GM18508 (cell line): Measurements from ENCODE around the gene GOLGA7B.
"Not testable (repeated sequence)": the region's sequence is repeated elsewhere in the genome, so short reads cannot be mapped to it uniquely, and the experiment has no call there.

Source experiments
- ATAC-seq: cut with Tn5 transposase; IDR thresholded peaks from one replicate; pipeline ENCODE4 v1.9.1; 2021; ENCODE audit warnings: moderate number of reproducible peaks; ENCODE audit not compliant: insufficient read depth, unreplicated experiment

GOLGA7B gene

DNA sequence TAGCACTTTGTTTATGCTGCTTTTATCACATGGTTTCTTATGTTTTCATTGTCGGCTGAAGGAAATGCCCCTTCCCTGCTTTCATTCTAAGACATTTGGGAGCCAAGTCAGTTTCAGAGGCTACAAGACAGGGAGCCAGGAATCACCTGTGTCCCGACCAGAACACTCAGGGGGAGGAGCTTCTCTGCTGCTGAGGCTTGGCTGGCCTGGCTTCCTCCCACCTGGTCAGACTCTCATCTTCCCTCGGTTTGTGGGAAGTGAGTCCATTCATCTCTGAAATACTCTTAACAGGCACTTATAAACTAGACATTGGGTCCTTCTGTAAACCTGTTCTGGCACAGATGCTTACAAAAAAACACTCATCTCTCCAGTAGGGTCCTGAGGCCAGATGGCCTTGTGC lies 19.6 kb upstream of the GOLGA7B start:
- ATAC-seq: no peak

DNA sequence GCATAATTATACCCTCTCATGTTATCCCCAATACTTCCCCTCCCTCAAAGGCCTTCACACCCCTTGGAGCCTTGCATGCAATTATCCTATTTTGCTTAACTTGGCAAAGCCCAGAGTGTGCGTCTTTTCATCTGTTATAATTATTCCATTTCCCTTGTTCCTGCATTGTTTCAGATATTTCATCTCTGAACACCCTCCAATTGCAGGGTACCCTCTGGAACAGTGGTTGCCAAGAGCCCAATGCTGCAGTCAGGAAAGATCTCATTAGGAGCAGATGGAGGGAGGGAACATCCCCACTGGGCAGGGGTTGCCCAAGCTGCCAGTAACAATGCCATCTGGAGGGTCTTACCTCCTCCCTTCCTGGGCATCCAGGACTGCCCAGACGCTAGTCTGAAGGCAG lies 18.4 kb upstream of the GOLGA7B start:
- no peak for ATAC-seq

DNA sequence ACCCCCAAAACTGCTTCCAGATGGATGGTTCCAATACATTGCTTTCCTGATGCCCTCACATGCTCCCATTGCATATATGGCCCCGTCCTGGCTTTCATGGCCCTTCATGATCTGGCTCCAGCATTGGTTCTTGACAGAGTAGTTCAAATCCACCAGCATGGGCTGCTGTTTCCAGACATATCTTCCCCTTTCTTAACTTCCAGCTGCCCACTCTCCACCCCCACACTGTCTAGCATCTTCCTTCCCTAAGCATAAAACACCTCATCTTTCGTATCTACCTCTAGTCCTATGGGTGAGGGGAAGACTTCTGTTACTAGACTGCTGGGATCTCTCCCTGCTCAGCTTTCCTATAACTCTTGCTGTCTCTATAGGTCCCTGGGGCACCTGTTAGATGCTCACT lies 13.2 kb upstream of the GOLGA7B start:
- ATAC-seq: no peak

DNA sequence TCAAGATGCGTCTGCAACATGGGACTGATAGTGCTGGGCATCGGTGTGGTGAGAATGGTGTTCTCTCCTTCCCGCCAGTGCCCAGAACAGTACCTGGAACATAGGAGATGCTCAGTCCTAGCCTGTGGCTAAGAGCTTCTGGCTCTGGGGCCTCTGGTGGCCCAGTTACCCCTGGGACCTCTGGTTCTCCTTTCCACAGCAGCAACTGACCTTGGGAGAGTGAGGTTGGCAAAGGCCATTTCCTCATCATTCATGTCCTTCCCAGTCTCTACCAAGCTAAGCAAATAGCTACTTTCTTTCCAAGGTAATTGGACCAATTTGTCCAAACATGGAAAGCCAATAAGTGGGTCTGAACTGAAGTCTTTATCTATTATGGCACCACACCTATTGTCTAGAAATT lies 11.6 kb upstream of the GOLGA7B start:
- ATAC-seq: no peak

DNA sequence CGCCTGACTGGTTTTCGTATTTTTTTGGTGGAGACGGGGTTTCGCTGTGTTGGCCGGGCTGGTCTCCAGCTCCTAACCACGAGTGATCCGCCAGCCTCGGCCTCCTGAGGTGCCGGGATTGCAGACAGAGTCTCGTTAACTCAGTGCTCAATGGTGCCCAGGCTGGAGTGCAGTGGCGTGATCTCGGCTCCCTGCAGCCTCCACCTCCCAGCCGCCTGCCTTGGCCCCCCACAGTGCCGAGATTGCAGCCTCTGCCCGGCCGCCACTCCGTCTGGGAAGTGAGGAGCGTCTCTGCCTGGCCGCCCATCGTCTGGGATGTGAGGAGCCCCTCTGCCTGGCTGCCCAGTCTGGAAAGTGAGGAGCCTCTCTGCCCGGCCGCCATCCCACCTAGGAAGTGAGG lies 8.5 kb upstream of the GOLGA7B start:
- not testable (repeated sequence) for ATAC-seq

DNA sequence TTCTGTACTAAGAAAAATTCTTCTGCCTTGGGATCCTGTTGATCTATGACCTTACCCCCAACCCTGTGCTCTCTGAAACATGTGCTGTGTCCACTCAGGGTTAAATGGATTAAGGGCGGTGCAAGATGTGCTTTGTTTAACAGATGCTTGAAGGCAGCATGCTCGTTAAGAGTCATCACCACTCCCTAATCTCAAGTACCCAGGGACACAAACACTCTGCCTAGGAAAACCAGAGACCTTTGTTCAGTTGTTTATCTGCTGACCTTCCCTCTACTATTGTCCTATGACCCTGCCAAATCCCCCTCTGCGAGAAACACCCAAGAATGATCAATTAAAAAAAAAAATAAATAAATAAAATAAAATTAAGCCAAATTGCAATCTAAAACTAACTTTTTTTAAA lies 7.5 kb upstream of the GOLGA7B start:
- not testable (repeated sequence) for ATAC-seq

DNA sequence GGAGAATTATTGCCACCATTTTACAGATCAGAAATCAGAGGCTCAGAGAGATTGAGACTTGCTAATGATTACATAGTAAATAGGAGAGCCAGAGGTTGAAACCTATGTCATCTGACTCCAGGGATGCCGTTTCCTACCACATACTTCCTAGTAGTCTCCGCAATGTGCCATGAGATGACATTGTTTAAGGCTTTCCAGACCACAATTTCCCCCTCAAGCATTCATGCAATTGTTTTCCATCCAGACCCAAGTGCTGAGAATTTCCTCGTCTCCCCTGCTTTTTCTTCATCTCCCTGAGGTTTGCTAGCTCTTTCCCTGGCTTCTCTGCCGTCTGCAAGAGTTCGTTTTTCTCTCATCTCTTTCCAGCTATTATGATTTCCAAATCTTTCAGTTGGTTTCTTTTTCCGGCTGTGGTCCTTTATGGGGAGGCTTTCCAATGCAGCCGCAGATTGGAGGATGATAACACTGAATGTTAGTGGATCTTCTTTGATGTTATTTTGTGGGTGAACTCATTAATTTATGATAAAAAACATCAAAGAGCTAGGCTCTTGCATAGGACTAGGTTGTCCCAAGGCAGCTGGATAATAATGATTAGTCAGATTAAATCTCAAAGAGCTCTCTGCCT lies 6.9 kb upstream of the GOLGA7B start:
- no peak for ATAC-seq

DNA sequence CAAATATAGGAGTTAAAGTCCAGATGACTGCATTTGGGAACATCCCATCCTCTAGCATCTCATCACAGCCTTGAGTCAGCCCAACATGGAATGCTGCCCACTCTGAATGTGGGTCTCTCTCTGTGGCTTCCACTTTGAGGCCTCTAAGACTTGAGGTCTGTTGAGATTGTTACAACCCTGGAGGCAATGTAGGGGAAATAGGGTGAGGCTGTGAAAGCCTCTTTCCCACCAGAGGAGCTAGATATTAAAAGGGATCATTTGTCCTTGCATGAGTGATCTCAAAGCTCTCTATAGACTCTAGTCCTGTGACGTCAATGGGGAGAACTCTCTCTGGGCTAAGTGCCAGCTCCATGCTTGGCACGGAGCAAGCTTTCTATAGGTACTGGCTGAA lies 6.4 kb upstream of the GOLGA7B start:
- no peak for ATAC-seq

DNA sequence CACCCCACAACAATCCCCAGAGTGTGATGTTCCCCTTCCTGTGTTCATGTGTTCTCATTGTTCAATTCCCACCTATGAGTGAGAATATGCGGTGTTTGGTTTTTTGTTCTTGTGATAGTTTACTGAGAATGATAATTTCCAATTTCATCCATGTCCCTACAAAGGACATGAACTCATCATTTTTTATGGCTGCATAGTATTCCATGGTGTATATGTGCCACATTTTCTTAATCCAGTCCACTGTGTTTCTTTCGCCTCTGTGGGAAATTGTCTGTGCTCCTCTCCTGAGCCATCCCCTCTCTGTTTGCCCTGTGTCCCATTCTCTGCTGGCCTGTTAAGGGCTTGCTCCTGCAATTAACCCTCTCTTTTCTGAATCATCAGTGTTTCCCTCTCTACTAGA lies 5.7 kb upstream of the GOLGA7B start:
- ATAC-seq: not testable (repeated sequence)

DNA sequence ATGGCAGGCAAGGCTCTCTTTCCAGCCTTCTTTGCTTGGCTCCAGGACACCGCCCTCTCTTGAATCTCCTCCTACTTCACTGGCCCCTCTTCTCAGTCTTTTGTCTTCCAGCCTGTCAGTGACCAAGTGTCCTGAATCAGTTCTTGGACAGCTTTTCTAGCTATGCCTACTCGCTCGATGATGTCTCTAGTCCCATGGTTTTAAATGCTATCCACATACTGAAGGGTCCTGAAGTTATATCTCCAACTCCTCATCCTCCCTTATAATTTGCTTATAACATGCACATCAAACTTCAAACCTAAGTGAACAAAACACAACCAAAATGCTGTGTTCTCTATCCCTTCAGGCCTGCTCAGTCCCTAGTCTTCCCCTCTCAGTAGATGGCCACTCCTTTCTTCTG lies 5.0 kb upstream of the GOLGA7B start:
- no peak for ATAC-seq

DNA sequence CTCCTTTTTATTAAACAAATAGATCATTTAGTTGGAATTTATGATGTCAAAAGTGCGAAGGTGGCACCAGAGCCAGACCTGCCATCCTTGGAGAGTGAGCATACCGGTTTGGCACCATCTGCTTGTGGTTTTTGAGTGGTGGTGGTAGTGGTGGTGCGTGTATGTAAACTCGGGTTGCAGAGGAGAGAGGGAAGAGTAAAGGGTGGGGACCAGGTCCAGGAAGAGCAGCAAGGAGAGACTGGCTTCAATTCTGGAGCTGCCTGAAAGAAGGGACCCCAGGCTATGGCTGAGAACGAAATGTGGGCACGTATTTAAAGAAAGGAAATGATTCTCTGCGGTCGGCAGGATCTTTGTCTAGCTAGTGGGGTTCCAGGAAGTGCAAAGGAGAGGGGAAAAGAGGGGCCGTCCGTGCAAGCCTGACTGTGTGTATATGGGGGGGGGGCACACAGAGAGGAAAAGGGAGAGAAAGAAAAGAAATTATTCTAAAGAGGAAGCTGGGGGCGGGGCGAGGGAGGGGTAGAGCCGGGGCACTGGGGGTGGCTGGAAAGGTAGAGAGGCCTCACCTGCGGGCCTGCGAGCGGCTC lies 448 bp upstream of the GOLGA7B start:
- ATAC-seq: no peak

DNA sequence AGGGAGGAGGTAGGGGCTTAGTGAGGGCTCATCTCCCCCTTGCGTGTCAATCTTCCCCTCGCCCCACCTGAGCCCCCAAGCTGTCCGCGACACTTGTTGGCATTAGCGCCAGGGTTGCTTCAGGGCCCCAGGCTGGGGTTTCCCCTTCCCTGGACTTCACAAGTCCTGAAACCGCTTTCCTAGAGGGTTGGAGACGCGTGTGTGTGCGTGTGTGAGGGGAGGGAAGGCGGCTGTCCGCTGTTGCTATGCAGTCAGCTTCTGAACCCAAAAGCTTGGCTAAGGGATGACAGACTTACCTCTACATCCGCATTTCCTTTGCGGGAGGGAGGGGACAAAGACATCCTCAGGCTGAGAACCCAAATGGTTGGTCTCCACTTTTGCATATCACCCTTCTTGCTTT lies 803 bp downstream of the GOLGA7B start:
- ATAC-seq: no peak

DNA sequence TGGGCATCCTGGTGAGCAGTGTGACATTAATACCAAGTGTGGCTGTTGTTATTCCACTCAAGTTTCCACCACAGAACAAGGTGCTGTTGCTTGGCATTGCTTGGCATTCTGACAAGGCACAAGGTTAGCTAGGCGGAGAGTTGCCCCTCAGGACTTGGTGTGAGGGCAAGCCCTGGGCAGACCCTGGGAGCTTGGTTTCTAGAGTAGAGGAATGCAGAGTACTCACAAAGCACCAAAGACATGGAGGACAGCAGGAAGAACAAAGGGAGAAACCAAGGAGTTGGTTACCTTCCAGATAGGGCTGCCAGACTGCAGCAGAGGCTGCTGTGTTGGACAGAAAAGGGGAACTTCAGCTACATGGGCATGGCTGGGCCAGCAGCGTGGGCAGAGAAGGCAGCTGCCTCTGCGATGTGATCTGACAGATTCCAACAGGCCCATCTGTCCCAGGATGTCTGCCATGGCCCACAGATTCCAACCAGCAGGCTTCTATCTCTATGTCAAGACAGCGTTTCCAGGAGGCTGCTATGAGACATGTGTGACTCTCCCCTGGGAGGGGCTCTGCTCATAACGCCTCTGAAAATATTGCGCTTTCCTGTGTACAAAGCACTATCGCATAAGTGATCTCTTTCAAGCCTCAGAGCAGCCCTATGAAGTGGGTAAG lies 1.8 kb downstream of the GOLGA7B start:
- no peak for ATAC-seq

DNA sequence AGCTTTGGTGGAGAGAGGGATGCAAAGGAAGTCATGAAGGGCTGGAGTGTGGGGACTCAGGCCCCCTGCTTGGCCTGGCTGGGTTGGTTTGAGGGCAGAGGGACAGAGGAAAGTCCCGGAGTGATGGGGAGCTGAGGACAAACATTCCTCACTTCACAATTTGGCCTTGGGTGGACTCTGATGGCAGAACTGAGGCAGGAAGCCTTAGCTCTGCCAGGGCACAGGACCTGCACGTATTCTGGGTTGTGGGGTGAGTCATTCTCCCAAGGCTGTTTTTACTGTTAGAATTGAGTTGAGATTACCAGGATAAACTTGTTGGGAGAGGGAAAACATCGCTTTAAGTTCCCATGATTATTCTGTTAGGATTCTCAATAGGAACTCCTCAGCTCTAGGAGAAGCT lies 2.6 kb downstream of the GOLGA7B start:
- no peak for ATAC-seq

DNA sequence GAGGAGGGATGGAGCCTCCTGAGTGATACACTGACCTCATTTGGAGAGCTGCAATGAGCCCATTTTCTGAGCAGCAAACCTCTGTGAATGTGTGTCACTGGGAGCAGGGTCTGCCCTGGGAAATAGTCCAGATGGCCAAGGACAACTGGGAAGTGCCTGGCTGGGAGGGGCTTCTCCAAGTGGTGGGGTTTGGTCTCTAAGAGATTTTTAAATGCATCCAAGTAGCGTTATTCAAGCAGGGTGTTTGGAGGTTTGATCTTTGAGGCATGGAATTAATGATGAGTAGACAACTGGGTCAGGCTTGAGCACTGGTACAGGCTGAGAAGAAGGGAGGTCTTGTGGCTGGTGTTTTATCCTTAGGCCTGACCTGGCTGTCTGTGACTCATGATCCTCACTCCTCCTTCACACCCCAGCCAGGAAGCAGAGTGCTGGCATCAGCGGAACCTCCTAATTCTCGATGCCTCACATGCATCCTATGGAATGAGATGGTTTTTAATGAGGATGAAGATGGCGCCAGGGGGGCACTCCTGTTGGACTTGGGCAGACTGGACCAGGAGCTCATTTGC lies 3.3 kb downstream of the GOLGA7B start:
- no peak for ATAC-seq

DNA sequence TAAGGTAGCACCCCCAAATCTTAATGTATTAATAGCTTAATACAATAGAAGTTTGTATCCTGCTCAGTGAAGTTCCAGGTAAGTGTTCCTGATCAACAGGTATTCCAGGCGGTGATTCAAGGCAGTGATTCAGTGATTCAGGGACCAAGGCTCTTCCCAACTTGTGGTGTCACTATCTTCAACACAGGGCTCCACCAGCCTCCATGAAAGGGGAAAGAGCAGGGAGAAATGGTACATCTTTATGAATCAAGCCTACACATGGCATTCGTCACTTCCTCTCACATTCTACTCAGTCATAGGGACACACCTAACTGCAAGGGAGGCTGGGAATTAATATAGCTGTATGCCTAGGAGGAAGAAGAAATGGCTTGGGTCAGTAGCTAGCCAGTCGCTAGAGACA lies 5.1 kb downstream of the GOLGA7B start:
- ATAC-seq: no peak

DNA sequence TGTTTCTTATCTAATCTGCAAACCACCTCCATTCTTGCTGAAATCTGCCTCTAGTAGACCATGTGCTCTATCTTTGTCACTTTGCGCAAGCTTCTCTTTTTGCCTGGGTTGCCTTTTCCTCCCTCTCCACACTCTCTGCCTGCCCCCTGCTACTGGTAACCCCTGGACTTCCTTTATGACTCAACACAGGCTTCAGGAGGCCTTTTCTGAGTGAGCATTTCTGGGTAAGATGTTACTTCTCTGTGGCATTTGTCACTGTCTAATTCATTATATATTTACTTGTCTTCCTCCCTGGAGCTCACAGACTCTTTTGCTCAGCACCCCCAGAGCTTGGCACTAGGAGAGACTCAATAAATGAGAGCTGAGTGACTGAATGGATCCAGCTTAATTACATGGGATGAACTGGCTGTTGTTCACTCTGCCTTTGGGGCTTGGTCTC lies 8.4 kb downstream of the GOLGA7B start:
- ATAC-seq: peak; percentile 72

DNA sequence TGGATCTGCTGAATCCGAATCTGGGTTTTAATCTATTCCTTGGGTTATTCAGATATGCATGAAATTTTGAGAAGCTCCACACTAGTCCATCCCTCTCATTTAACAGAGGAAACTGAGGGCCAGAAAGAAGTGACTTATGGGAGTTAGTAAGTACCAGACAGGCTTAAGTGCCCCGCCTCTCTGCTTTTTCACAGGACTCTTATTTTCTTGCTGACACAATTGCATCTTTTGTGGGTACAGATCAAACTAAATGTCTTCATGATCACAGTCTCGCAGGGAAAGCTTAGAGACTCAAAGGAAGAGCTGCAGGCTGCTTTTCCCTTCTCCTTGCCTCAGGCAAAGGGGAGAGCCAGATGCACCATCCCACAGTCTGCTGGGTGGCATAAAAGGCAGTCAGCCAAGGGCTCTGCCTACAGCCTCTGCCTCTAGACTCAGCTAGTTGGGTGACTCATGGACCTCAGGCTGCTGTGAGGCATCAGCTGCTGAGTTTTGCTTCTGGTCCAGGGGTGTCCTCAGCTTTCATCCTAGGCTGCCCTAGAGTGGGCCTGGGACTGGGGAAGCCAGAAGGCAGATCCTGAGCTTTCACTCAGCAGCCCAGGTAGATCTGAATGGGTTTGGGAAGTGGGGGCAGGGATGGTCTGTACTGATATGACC lies 11.6 kb downstream of the GOLGA7B start:
- ATAC-seq: no peak

DNA sequence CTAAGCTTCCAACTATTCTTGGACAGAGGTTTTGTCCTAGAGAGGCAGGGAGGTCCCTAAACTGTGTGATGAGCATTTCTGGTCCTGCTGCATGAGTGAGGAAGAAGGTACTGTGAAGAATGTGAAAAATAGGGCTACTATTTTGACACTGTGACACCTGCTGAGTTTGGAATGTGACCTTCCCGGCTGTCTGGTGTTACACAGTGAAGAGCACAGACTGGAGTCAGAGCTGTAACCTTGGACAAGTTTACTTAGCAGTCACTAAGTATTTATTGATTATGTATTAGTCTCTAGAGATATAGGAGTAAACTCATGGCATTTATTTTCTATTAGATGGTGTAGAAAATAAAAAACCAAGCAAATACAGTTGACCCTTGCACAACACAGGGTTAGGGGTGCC lies 12.3 kb downstream of the GOLGA7B start:
- no peak for ATAC-seq

DNA sequence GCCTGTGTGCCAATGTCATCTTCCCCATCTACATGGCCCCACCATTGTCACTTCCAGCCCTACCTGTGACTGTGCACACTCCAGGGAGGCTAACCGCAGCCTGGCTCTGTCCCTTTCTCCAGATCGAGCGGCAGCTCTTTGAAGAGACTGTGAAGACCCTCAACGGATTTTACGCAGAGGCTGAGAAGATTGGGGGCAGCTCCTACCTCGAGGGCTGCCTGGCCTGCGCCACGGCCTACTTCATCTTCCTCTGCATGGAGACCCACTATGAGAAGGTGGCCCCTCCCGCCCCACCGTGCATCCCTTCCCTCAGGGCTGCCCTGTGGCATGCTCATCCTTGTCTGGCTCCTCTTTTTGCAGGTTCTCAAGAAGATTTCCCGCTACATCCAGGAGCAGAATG lies 14.2 kb downstream of the GOLGA7B start:
- no peak for ATAC-seq

DNA sequence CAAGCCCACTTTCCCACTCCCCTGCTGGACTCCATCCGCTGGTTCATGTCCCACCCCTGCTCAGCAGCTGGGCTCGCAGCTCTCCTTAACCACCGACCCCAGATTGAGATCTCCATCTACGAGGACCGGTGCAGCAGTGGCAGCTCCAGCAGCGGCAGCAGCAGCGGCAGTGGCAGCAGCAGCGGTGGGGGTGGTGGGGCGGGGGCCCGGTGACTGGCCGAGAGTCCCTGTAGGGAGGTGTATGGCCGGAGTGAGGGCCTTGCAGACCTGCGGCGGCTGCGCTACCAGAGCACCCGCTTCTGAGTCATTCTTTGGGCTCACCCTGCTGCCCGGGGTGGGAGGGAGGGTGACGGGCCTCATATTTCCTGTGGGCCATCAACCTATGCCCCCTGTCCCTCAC lies 15.8 kb downstream of the GOLGA7B start:
- ATAC-seq: no peak
